NCI-H2196 (cell line): ENCODE results near the gene CCDC47.
"Not testable (repeated sequence)": the region's sequence is repeated elsewhere in the genome, so short reads cannot be mapped to it uniquely, and the experiment has no call there.

ENCODE experiments used
- DNase-seq: peaks from one replicate; lab custom pipeline; 2025; ENCODE audit not compliant: unreplicated experiment; lab: John Stamatoyannopoulos, UW

The CCDC47 gene

GRCh38 chr17:63740464-63741142 is 32.8 kb downstream of the CCDC47 start:
- DNase-seq, result peak; percentile 15

GRCh38 chr17:63735691-63736090 is 37.7 kb downstream of the CCDC47 start:
- DNase-seq, result no peak

- no peak for DNase-seq
These were observed 51.0 kb downstream of the CCDC47 start for GRCh38 chr17:63722403-63722802.

GRCh38 chr17:63720194-63720593 is 53.2 kb downstream of the CCDC47 start:
- not testable (repeated sequence) for DNase-seq

- DNase-seq, result no peak
These were observed 54.4 kb downstream of the CCDC47 start for GRCh38 chr17:63718988-63719387.

- no peak for DNase-seq
These were observed 57.0 kb downstream of the CCDC47 start for GRCh38 chr17:63716426-63716825.

GRCh38 chr17:63714550-63715277 is 58.7 kb downstream of the CCDC47 start:
- DNase-seq, result no peak

- no peak for DNase-seq
These were observed 64.3 kb downstream of the CCDC47 start for GRCh38 chr17:63709110-63709509.

- no peak for DNase-seq
These were observed 66.2 kb downstream of the CCDC47 start for GRCh38 chr17:63707151-63707550.

- DNase-seq, result no peak
These were observed 66.9 kb downstream of the CCDC47 start for GRCh38 chr17:63706336-63707082.

- DNase-seq, result no peak
These were observed 67.7 kb downstream of the CCDC47 start for GRCh38 chr17:63705657-63706056.

- DNase-seq, result no peak
These were observed 68.6 kb downstream of the CCDC47 start for GRCh38 chr17:63704836-63705235.

GRCh38 chr17:63704259-63704576 is 69.2 kb downstream of the CCDC47 start:
- no peak for DNase-seq

- no peak for DNase-seq
These were observed 69.7 kb downstream of the CCDC47 start for GRCh38 chr17:63703556-63704258.

GRCh38 chr17:63703029-63703428 is 70.4 kb downstream of the CCDC47 start:
- no peak for DNase-seq

- no peak for DNase-seq
These were observed 70.7 kb downstream of the CCDC47 start for GRCh38 chr17:63702721-63703015.

- peak; percentile 20 for DNase-seq
These were observed 71.3 kb downstream of the CCDC47 start for GRCh38 chr17:63701868-63702720.

- no peak for DNase-seq
These were observed 72.0 kb downstream of the CCDC47 start for GRCh38 chr17:63701456-63701820.

GRCh38 chr17:63700528-63701455 is 72.6 kb downstream of the CCDC47 start:
- peak; percentile 21 for DNase-seq
